Measurements from ENCODE around the gene SLC43A1.

Gene SLC43A1

DNA sequence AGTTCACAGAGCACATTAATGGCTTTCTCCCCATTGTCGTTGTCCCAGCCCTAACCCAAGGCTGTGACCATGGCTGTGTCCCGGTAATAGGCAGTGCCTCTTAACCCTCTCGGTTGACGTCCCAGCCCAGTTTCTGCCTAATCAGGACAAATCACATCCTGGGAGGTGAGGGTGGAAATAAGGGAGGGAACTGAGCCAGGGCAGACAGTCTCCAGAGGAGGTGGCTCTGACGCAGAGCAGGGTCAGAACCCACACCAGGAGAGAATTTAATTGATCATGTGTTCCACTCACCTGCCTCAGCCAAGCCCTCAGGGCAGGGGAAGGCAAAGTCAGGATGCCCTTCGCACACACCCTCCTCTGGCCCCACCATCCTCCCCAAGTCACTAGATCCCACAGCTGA, 17.0 kb downstream of the SLC43A1 start:
- DNase-seq (ENCODE audit: low read depth, low spot score) = no peak

GRCh38 chr11:57497303-57498247, 17.9 kb downstream of the SLC43A1 start:
- no peak for DNase-seq (ENCODE audit: low read depth, low spot score)

GRCh38 chr11:57496109-57496820, 19.2 kb downstream of the SLC43A1 start:
- DNase-seq (ENCODE audit: low read depth, low spot score) = no peak

DNA sequence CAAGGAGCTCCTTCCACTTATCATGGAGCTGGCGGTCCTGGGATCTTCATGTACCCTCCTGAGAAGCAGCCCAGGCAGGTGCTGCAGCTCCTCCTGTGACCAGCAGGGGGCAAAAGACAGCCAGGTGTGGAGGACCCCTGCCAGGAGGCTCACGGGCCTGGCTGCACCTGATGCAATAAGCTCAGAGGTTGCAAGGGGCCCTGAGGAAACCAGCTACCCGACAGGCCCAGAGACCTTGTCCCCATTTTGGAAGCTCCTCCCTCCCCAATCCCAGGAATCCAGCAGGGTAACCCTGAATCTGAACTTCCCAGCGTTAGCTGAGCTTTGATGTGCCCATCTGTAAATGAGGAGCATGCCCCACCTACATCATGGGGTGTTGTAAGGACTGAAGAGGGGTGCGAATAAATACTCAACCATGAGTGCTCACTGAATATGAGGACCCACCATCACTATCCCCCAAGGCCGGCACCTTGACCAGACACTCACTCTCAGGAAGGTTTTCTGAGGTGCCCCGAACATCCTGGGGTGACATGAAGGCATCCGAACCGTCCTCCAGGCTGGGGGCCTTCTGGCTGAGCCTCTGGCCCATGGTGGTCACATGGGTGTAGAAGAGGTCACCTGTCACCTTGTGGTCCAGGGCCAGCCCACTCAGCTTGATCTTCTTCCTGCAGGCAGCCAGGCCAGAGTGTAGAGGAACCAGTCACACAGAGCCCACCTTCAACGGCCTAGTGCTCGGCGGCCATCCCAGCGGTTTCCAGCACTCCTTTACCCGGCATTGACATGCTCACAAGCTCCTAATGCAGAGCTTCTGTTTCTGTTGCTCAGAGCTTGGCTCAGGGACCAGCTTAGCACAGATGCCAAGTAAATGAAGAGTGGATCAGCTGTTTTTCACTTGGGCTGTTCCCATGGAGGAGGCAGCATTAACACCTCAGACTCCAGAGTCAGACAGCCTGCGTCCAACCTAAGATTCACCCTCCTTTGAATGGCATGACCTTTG, 21.7 kb downstream of the SLC43A1 start:
- no peak for DNase-seq (ENCODE audit: low read depth, low spot score)

DNA sequence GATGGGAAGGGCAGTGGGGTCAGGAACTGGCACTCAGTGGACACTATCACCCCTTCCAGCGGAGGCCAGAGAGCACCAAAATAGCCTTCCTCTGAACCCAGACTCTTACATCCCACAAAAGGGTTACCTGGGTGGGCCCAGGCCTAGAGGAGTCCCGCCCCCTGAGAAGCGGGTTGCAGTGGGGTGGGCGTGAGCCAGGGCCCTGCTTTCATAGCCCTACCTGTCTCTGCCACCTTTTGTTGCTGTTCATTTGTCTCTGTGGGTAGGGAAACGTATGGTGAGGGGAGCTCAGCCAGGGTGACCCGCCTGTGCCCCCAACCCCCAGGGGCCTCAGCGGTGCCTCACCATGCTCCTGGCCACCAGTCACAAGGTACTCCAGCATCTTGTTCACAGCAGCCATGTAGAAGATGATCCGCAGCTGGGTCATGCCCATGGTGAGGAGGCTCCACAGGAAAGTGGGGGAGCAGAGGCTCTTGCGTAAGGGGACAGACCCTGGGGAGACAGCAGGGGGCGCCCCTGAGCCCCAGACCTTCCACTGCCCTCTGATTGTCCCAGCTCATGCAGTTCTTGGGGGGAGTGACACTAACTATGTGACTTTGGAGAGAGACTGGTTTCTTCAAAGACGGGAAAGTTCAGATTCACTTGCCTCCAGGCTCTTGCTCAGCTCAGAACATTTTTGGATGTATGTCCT, 24.0 kb downstream of the SLC43A1 start:
- DNase-seq (ENCODE audit: low read depth, low spot score) = no peak

DNA sequence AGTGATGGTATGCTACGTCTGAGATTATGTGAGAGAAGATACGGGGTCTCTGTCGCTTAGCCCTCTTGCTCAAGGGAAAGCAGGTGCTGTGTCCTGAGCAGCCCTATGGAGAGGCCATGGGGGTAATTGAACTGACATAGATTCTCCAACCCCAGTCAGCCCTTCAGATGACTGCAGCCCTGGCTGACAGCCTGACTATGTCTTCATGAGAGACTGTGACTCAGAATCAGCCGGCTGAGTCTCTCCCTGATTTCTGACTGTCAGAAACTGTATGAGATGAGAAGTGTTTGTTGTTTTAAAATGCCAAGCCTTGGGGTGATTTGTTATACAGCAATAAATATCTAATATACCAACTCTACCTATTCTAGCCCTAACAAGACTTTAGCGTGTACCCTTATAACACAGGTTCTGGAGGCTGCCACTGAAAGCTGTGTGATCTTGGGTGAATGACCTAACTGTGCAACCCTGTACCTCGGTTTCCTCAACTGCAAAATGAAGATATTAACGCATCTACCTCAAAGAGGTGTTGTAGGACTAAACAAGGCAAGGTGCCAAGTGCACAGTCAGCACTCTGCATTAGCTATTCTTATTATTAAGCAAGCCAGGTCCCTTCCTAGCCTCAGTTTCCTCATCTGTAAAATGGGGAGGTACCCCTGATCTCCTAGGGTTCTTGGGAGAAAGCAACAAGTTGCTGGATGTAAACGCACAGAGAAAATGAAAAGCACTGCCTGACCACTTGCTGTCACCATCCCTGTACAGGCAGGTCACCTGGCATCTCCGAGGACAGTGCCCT, 24.9 kb downstream of the SLC43A1 start:
- DNase-seq (ENCODE audit: low read depth, low spot score) = no peak

DNA sequence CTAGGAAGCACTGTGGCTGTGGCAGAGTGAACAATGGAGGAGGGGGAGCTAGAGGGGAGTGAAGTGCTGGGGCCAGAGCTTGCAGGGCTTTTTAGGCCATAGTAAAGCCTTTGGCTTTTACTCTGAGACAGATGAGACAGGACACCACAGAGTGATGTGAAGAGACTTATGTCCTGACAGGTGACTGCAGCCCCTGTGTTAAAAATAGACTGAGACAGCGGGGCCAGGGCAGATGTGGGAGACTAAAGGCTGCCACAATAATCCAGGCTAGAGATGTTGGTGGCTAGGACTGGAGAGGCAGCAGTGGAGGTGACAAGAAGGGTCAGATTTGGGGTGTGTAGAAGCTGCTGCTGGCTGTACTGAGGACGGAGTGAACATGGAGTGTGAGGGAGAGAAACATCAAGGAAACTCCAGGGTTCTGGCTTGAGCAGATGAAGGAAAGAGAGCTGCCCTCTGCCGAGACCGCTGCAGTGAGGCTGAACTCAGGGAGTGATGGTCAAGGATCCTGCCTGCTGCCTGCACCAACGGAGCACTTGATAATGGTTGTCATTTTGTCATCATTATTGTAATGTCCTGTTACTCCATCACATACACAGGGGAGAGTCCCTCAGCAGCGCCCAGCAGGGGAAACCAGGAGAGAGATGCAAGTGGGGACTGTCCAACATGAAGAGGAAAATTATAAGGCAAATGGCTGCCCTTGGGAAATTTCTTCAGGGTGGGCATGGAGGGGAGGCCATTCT, 27.4 kb downstream of the SLC43A1 start:
- no peak for DNase-seq (ENCODE audit: low read depth, low spot score)

- DNase-seq (ENCODE audit: low read depth, low spot score) = no peak
These were observed 28.3 kb downstream of the SLC43A1 start for GRCh38 chr11:57487021-57487778.

DNA sequence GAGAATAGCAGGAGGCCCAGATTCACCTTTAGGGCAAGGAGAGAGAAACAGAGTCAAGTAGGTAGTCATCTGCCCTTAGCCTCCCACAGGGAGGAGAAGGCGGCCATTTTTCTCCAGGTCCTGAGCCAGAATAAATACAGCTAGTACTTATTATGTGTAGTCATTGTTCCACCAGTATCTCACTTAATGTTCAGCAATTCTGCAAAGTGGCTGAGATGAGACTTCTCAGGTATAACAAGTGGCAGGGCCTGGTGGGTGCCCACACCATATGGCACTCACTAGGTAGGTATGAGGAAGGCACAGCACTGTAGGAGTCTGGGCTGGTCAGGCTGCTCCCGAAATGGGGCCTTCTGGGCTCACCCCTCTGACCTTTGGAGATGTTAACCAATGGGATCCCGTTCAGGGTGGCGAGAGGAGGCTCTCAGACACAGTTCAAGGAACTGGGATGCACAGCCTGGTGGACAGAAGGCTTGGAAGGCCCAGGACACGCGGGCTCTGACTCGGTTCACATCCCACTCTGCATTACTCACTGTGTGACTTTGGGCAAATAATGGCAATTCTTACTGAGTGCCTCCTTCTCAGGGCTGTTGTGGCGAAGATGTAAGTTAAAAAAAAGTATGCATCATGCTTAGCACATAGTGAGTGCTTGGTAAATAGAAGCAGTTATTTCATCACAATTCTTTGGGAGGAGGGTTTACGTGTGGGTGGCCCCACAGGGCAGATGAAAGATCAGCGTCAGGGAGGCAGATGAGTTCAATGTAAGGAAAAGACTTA, 30.1 kb downstream of the SLC43A1 start:
- no peak for DNase-seq (ENCODE audit: low read depth, low spot score)

GRCh38 chr11:57484141-57484710, 31.3 kb downstream of the SLC43A1 start:
- no peak for DNase-seq (ENCODE audit: low read depth, low spot score)

DNA sequence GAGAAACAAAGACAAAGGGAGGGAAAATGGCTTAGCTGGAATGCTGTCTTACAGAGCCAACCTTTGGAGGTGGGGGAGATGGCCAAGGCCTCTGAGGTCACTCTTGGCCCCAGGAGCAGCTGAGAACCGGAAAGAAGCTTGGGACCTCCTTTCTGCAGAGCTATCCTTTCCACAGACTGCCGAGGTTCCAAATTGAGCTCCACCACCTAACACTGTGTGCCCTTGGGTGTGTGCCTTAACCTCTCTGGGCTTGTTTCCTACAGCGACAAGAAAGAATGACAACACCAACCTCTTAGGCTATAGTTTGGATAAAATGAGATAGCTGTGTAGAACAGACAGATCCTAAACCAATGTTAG, 32.0 kb downstream of the SLC43A1 start:
- no peak for DNase-seq (ENCODE audit: low read depth, low spot score)

DNA sequence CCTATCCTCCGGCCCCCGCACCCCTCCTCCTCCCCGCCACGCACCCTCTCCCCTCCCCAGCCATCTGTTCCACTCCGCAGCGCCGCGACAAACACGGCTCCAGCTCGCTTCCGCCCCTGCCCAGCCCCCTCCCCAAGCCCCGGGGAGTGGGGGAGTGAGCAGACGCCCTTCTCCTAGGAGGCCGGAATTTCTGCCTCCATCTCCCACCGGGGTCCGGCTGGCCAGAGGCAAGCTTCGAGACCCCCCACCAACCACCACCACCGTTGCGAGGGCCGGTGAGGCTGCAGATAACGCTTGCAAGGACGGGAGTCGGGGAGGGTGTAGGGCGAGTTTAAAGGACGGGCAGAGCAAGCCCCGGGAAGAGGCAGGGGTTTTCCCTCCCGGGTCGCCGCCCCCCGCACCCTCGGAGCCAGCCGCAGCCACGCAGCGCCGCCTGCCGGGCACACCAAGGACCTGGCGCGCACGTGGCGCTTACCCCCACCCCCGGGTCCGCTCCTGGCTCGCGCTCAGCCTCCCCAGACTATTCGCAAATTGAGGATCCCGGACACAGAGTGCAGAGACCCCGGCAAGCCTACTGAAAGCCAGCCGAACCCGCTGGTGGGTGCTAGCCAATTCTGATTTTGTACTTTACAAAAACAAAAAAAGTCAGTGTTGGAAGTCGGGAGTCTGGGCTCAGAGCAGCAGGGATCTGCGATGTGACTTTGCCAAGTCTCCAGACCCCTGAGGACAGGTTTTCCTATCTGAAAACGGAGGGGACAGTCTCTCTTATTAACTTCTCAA, 32.5 kb downstream of the SLC43A1 start:
- DNase-seq (ENCODE audit: low read depth, low spot score) = no peak

DNA sequence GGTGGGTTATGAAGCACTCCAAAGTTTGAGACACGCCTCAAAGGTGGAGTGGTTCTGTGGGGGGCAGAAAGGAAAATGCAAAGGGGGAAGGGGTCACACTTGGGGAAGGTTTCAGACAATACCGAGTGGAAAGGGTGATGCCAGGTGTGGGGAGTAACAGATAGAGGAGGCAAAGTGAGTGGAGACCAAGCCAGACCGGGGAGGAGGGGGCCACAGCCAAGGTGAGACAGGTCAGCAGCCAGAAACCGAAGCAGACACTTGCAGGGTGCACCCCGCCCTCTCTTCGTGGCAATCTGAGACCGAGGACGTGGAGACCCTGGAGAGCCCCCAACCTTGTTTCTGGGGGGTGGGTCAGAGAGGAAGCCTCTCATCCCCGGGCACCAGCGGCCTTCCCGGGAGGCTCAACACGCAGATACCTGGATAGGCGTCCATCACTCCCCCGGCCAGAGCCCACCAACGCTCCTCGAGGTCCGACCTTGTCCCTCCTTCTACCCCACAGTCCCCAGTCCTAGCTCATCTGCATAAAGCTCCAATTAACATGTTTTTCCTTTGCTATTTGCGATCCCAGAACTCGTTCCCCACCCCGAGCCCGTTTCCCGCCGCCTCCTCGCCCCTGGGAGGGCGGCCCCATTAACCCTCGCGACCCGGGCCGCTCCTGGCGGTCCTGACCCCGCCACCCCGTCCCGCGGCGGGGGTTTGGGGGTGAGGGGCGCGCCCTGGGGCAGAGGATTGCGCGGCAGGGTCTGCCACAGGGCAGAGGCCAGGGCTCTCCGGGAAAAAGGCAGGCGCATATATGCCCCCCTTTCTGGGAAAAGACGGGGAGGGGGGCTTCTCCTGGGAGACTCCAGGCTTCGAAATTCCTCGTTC, 33.4 kb downstream of the SLC43A1 start:
- no peak for DNase-seq (ENCODE audit: low read depth, low spot score)

GRCh38 chr11:57481315-57481714, 34.2 kb downstream of the SLC43A1 start:
- no peak for DNase-seq (ENCODE audit: low read depth, low spot score)

GRCh38 chr11:57480409-57481137, 34.9 kb downstream of the SLC43A1 start:
- DNase-seq (ENCODE audit: low read depth, low spot score) = no peak
